ENCODE data around the gene PLEKHG3.

The PLEKHG3 gene

DNA sequence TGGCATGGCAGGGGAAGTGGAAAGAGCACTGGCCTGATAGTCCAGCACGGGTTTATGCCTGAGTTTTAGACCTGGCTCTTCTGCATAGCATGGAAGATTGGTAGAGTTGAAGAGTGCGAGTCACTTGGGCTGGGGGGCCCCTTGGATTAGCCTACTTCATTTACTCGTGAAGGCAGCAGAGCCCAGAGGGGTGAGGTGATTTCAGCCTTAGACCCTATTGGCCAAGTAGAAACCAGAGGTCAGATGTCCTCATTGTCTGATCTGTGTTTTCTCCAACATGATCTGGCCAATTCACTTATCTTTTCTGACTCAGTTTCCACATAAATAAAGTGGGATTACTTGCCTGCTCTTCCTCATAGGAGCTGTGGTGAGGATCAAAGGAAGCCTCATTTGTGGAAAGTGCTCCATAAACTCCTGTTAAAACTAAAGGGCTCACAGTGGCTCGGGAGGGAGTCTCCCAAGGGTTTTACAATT is 1.9 kb downstream of the PLEKHG3 start:
- Histone ChIP-seq H4K20me1 (ENCODE audit: insufficient read depth, low read length) (no peaks in the 10 kb centered on the region), H3K9me3 (replicated peaks; ENCODE audit: insufficient read depth, low read length) (no peaks in the 10 kb centered on the region), H3K79me2 (ENCODE audit: low read length) (no peaks in the 10 kb centered on the region), H3K27me3 (replicated peaks; ENCODE audit: insufficient read depth, low read length) (peaks cover 13% of the 10 kb centered on the region; the same call in 1 of the 2 replicates), H2AFZ (ENCODE audit: low read length) (no peak overlapping the region), H3K9me2 (replicated peaks; ENCODE audit: insufficient read depth, low read length) (no peaks in the 10 kb centered on the region), H3K4me1 (ENCODE audit: low read length) (no peaks in the 10 kb centered on the region), H3K36me3 (replicated peaks; ENCODE audit: insufficient read depth, low read length) (no peaks in the 10 kb centered on the region), H3K4me2 (ENCODE audit: low read depth, low read length) (no peak overlapping the region), H3K9ac (ENCODE audit: low read length) (no peak overlapping the region), H3F3A (ENCODE audit: insufficient read depth, low read length) (no peaks in the 10 kb centered on the region), H3K27ac (ENCODE audit: low read length) (no peak overlapping the region), H3K4me3 (ENCODE audit: low read length) (no peak overlapping the region)
- DNase-seq = no peak
- TF ChIP-seq, protein P1, sequence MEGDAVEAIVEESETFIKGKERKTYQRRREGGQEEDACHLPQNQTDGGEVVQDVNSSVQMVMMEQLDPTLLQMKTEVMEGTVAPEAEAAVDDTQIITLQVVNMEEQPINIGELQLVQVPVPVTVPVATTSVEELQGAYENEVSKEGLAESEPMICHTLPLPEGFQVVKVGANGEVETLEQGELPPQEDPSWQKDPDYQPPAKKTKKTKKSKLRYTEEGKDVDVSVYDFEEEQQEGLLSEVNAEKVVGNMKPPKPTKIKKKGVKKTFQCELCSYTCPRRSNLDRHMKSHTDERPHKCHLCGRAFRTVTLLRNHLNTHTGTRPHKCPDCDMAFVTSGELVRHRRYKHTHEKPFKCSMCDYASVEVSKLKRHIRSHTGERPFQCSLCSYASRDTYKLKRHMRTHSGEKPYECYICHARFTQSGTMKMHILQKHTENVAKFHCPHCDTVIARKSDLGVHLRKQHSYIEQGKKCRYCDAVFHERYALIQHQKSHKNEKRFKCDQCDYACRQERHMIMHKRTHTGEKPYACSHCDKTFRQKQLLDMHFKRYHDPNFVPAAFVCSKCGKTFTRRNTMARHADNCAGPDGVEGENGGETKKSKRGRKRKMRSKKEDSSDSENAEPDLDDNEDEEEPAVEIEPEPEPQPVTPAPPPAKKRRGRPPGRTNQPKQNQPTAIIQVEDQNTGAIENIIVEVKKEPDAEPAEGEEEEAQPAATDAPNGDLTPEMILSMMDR (IDR thresholded peaks at IDR 0.05; ENCODE audit: low read length) = no peak
- TF ChIP-seq EZH2 (optimal IDR thresholded peaks at IDR 0.05; ENCODE audit: low read depth, low read length) = no peak
- no peak for TF ChIP-seq EZH2phosphoT487 (IDR thresholded peaks at IDR 0.05; ENCODE audit: low read length)

DNA sequence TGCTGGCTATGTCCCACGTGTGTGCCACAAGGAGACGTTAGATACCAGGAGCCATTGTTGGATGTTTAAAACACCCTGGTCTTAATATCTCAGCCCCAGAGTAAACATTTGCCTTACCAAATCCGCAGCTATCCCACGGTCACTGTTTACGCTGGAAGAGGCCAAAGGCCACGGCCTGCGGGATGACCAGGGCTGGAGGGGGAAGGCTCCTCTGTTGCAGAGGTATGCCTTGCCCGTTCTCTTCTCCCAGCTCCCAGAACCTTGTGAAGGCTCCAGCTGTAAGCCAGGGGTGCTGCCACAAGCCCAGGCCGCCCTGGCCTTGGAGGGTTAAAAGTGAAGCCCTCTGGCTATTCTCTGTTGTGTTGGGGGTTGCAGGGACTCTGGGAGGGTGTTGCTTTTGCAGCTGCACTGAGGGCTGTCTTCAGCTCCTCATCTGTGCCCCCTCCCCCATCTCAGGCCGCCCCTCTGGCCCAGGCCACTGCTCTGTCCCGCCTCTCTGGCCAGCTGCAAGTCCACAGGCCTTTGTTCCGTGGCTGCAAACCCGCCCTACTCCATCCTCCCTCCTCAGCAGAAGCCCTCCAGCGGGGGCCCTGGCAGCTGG is 2.5 kb downstream of the PLEKHG3 start:
- H3K27ac ChIP-seq (ENCODE audit: low read length) = no peak overlapping the region
- peaks cover 13% of the 10 kb centered on the region; the same call in 1 of the 2 replicates for H3K27me3 ChIP-seq (replicated peaks; ENCODE audit: insufficient read depth, low read length)
- TF ChIP-seq EZH2phosphoT487 (IDR thresholded peaks at IDR 0.05; ENCODE audit: low read length) = no peak
- no peak for TF ChIP-seq EZH2 (optimal IDR thresholded peaks at IDR 0.05; ENCODE audit: low read depth, low read length)
- no peak overlapping the region for H2AFZ ChIP-seq (ENCODE audit: low read length)
- no peaks in the 10 kb centered on the region for H3K9me2 ChIP-seq (replicated peaks; ENCODE audit: insufficient read depth, low read length)
- H3K9me3 ChIP-seq (replicated peaks; ENCODE audit: insufficient read depth, low read length) = no peaks in the 10 kb centered on the region
- no peak overlapping the region for H3K4me2 ChIP-seq (ENCODE audit: low read depth, low read length)
- no peaks in the 10 kb centered on the region for H3F3A ChIP-seq (ENCODE audit: insufficient read depth, low read length)
- H3K4me1 ChIP-seq (ENCODE audit: low read length) = no peaks in the 10 kb centered on the region
- H3K9ac ChIP-seq (ENCODE audit: low read length) = no peak overlapping the region
- H4K20me1 ChIP-seq (ENCODE audit: insufficient read depth, low read length) = no peaks in the 10 kb centered on the region
- H3K4me3 ChIP-seq (ENCODE audit: low read length) = no peak overlapping the region
- H3K36me3 ChIP-seq (replicated peaks; ENCODE audit: insufficient read depth, low read length) = no peaks in the 10 kb centered on the region
- DNase-seq = no peak
- H3K79me2 ChIP-seq (ENCODE audit: low read length) = no peaks in the 10 kb centered on the region

DNA sequence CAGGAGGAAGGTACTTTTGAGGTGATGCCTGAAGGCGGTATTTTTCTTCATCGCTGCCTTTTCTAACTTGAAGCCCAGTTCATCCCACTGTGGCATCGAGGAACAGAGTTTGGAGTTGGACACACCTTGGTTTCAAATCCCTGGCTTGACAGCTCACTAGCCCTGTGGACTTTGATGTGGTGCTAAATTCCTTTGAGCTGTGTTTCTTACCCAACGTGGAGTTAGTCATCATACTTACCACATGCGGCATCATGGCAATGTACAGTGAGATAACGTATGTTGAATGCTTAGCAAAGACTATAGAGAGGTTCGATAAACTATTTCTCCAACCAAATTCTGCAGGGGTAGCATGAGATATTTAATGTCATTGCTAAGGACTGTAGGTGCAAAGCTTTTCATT is 3.4 kb downstream of the PLEKHG3 start:
- no peaks in the 10 kb centered on the region for H3K4me1 ChIP-seq (ENCODE audit: low read length)

More for the DNA sequence above, 3.4 kb downstream of the PLEKHG3 start:
- Histone ChIP-seq H3K27ac (ENCODE audit: low read length) (no peak overlapping the region), H3K9ac (ENCODE audit: low read length) (no peak overlapping the region), H3K9me2 (replicated peaks; ENCODE audit: insufficient read depth, low read length) (no peaks in the 10 kb centered on the region), H3K79me2 (ENCODE audit: low read length) (no peaks in the 10 kb centered on the region), H3K36me3 (replicated peaks; ENCODE audit: insufficient read depth, low read length) (no peaks in the 10 kb centered on the region), H3F3A (ENCODE audit: insufficient read depth, low read length) (no peaks in the 10 kb centered on the region), H3K27me3 (replicated peaks; ENCODE audit: insufficient read depth, low read length) (peaks cover 13% of the 10 kb centered on the region; the same call in 1 of the 2 replicates), H3K9me3 (replicated peaks; ENCODE audit: insufficient read depth, low read length) (no peaks in the 10 kb centered on the region), H3K4me2 (ENCODE audit: low read depth, low read length) (no peak overlapping the region), H2AFZ (ENCODE audit: low read length) (no peak overlapping the region), H4K20me1 (ENCODE audit: insufficient read depth, low read length) (no peaks in the 10 kb centered on the region), H3K4me3 (ENCODE audit: low read length) (no peak overlapping the region)
- TF ChIP-seq EZH2phosphoT487 (IDR thresholded peaks at IDR 0.05; ENCODE audit: low read length) (no peak), EZH2 (optimal IDR thresholded peaks at IDR 0.05; ENCODE audit: low read depth, low read length) (no peak)
- TF ChIP-seq, protein P1 (IDR thresholded peaks at IDR 0.05; ENCODE audit: low read length) = no peak
- no peak for DNase-seq

Data from MM.1S (cell line).